ENCODE measurements around the gene C1orf122. TPM values are rescaled to one million over a fixed set of nuclear protein-coding genes. Genes with fewer than 3 reads are reported as not detected.

The C1orf122 gene
- total RNA-seq, 1 donor from 2014 or later: 21.9 TPM

DNA sequence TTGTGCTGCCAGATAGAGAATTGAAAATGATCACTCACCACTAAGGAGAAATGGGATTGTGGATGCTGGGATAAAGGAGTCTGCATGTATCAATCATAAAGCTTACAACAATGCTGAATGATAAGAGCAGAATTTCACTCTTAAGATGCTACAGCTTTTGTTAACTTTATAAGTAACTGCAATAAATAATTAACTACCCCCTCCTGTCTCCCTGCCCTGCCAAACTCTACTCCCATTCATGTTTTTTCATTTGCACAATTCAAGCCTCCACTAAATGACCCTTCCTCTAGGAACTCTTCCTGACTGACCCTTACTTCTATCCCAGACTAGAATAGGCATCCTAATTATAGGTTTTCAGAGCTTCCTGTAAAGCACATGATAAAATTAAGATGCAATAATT, 36.9 kb downstream of the C1orf122 start:
- intact Hi-C loops (cut with micrococcal nuclease): no loop called here

DNA sequence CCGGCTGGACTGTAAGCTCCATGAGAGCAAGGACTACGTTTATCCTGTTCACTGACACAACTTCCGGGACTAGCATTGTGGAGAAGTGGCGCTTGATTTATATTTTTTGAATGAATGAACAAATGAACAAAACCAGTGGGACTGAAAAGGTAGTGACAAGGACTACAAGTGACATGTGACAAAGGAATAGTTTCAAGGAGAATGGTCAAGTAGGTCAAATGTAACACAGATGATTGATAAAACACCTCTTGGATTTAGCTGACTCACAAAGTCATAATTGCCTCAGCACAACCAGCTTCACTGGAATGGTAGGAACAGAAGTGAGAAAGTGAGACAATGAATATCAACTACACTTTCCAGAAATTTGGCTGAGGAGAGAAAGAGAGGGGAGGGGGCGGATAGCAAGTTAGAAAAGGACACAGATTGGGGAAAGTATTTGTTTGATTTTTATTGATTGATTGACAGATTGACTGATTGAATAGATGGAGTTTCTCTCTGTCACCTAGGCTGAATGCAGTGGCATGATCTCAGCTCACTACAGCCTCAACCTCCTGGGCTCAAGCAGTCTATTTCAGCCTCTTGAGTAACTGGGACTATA, 37.6 kb downstream of the C1orf122 start:
- intact Hi-C loops (cut with micrococcal nuclease): no loop called here

- intact Hi-C loops (cut with micrococcal nuclease): no loop called here
Measured at GRCh38 chr1:37845786-37846185, 38.2 kb downstream of the C1orf122 start.

DNA sequence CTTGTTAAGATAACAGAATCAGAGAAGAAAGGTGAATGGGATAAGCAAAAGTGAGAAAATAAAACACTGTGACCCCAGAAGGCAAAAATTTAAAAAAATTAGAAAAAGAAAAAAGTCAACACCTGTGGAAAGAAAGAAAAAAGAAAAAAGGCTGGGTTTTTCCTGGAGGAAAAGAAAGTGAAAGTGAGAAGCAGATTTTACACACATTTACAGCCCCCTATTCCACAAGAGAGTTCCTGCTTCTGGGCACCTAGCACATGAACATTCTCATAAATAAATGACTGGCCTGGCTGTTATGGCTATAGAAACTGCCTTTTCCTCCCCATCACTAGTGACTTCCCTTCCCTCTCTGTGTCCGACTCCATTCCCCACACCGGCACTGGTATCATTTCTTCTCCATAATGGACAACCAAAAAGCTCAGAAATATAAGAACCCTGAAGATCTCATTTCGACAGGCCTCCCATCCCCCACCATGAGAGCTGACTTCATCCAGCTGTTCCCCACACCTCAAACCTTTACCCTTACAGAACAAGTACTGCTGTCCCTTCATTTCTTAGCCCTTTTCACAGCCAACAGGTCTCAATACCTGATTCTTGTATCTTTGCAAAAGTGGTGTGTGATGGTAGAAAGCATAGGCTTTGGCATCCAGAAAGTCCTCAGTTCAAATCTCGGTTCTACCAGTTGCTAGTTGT, 39.2 kb downstream of the C1orf122 start:
- intact Hi-C loops (cut with micrococcal nuclease): no loop called here

GRCh38 chr1:37849480-37849879, 41.9 kb downstream of the C1orf122 start:
- intact Hi-C loops (cut with micrococcal nuclease): no loop called here

GRCh38 chr1:37850352-37850955, 42.9 kb downstream of the C1orf122 start:
- intact Hi-C loops (cut with micrococcal nuclease): loop anchor here (2.0 kb wide), 1 partner anchor 40 kb away; no protein-coding TSS in a partner anchor

- intact Hi-C loops (cut with micrococcal nuclease): loop anchor here (1.0 to 2.0 kb wide), 2 partner anchors 8 to 40 kb away; partner anchors contain the start of gene MTF1
Measured at GRCh38 chr1:37851262-37851661, 43.7 kb downstream of the C1orf122 start.

GRCh38 chr1:37851782-37852210, 44.2 kb downstream of the C1orf122 start:
- intact Hi-C loops (cut with micrococcal nuclease): loop anchor here (1.0 to 2.0 kb wide), 2 partner anchors 8 to 41 kb away; partner anchors contain the start of gene MTF1

DNA sequence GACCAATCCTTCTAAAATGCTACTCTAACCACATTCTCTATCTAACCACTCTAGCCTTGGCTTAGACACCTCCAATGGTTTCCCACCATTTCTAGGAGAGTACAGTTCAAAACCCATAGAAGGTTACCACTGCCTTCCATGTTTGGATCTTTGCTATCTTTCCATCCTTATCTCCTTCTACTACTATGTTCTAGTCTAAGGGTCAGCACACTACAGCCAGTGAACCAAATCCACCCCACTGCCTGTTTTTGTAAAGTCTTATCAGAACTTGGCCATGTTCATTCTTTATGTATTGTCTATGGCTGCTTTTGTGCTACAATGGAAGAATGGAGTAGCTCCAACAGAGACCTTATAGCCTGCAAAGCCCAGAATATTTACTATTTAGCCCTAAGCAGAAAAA, 45.6 kb downstream of the C1orf122 start:
- intact Hi-C loops (cut with micrococcal nuclease): no loop called here

DNA sequence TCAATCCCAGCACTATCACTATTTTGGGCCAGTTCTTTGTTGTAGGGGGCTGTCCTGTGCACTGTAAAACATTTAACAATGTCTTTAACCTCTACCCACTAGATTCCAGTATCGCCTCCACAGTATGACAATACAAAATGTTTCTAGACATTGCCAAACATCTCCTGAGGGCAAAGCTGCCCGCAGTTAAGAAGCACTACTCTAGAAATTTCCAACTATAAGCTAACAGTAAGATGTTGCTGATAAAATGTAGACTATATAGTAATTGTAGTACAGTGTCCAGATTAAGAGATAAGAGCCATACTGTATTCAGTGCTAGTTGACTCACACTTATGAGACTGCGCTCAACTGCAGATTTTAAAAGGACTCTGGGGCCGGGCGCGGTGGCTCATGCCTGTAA, 46.8 kb downstream of the C1orf122 start:
- intact Hi-C loops (cut with micrococcal nuclease): no loop called here

Other genes with a start within 250 kb of the C1orf122 start
- gene GNL2, start 211.9 kb upstream of the C1orf122 start, total RNA-seq: 70.7 and 71.4 TPM in 2 replicates
- gene RSPO1, start 172.9 kb upstream of the C1orf122 start, total RNA-seq: not detected in 2 replicates
- 42.8 and 43.2 TPM in 2 replicates for gene CDCA8, start 115.3 kb upstream of the C1orf122 start, total RNA-seq
- gene EPHA10, start 42.7 kb upstream of the C1orf122 start, total RNA-seq: 0.05 TPM in 1 of 2 replicates, not detected in the other
- gene MANEAL, start 13.9 kb upstream of the C1orf122 start, total RNA-seq: 3.4 and 3.7 TPM in 2 replicates
- gene YRDC, start 418 bp downstream of the C1orf122 start, total RNA-seq: 28.8 and 31.3 TPM in 2 replicates
- 23.2 and 31.7 TPM in 2 replicates for gene MTF1, start 51.8 kb downstream of the C1orf122 start, total RNA-seq
- gene INPP5B, start 139.3 kb downstream of the C1orf122 start, total RNA-seq: 29.0 and 30.9 TPM in 2 replicates
- 93.8 and 94.2 TPM in 2 replicates for gene SF3A3, start 182.2 kb downstream of the C1orf122 start, total RNA-seq
- 12.6 and 14.0 TPM in 2 replicates for gene FHL3, start 197.7 kb downstream of the C1orf122 start, total RNA-seq
- gene UTP11, start 204.9 kb downstream of the C1orf122 start, total RNA-seq: 45.5 and 56.2 TPM in 2 replicates
- 0.17 and 0.22 TPM in 2 replicates for gene POU3F1, start 239.0 kb downstream of the C1orf122 start, total RNA-seq

Measured in T-helper 1 cell treated with Interleukin-12 subunit alpha and Interleukin-12 subunit beta and Interleukin-4 antibody, amounts not matched to agents 30 ng/mL and 1 ng/mL, for 36 hours (primary cell).